ENCODE results near the gene WIPI1. TPM values are rescaled to one million over a fixed set of nuclear protein-coding genes. Genes with fewer than 3 reads are reported as not detected.

Gene WIPI1
- total and polyA plus RNA-seq, 2 of the 13 experiments (the other 11 are each of a cell fraction or from before 2014, with no cell fraction given): 29.4 to 141 TPM

DNA sequence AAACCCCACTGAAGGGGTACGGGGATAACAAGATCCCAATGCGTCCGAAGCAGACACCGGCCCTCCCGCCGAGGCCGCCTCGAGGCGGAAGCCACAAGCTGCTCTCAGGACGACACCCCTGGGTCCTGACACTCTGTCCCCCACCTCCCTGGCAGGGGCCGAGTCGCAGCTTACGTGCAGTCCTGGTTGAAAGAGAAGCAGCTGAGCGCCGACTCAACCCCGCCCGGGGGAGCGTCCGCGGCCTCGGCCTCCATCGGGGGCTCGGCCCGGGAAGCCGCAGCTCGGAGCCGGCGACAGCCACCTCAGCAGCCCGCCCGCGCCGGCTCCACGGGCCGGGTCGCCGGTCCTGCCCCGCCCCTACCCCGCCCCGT is at the start of gene WIPI1 (continued):
- TF ChIP-seq, protein P1, sequence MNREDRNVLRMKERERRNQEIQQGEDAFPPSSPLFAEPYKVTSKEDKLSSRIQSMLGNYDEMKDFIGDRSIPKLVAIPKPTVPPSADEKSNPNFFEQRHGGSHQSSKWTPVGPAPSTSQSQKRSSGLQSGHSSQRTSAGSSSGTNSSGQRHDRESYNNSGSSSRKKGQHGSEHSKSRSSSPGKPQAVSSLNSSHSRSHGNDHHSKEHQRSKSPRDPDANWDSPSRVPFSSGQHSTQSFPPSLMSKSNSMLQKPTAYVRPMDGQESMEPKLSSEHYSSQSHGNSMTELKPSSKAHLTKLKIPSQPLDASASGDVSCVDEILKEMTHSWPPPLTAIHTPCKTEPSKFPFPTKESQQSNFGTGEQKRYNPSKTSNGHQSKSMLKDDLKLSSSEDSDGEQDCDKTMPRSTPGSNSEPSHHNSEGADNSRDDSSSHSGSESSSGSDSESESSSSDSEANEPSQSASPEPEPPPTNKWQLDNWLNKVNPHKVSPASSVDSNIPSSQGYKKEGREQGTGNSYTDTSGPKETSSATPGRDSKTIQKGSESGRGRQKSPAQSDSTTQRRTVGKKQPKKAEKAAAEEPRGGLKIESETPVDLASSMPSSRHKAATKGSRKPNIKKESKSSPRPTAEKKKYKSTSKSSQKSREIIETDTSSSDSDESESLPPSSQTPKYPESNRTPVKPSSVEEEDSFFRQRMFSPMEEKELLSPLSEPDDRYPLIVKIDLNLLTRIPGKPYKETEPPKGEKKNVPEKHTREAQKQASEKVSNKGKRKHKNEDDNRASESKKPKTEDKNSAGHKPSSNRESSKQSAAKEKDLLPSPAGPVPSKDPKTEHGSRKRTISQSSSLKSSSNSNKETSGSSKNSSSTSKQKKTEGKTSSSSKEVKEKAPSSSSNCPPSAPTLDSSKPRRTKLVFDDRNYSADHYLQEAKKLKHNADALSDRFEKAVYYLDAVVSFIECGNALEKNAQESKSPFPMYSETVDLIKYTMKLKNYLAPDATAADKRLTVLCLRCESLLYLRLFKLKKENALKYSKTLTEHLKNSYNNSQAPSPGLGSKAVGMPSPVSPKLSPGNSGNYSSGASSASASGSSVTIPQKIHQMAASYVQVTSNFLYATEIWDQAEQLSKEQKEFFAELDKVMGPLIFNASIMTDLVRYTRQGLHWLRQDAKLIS (CRISPR knock-in tag; IDR thresholded peaks at IDR 0.05): no peak
- TF ChIP-seq ZNF737 (CRISPR knock-in tag; IDR thresholded peaks at IDR 0.05; ENCODE audit: borderline replicate concordance) (no peak), ZFP36L1 (CRISPR knock-in tag; IDR thresholded peaks at IDR 0.05) (no peak), TMF1 (CRISPR knock-in tag; IDR thresholded peaks at IDR 0.05; ENCODE audit: low read depth) (0 out of 2 replicates have a peak, but pooled peaks have one; percentile 73), WIZ (CRISPR knock-in tag; IDR thresholded peaks at IDR 0.05) (no peak), ZNF510 (CRISPR knock-in tag; IDR thresholded peaks at IDR 0.05; ENCODE audit: low read depth) (no peak), GLI4 (CRISPR knock-in tag; IDR thresholded peaks at IDR 0.05; ENCODE audit: borderline replicate concordance) (no peak), TEAD3 (CRISPR knock-in tag; optimal IDR thresholded peaks at IDR 0.05; ENCODE audit: borderline replicate concordance) (no peak), NFIC (IDR thresholded peaks at IDR 0.05; ENCODE audit: low read length) (no peak), TOE1 (CRISPR knock-in tag; IDR thresholded peaks at IDR 0.05) (no peak), SMARCE1 (IDR thresholded peaks at IDR 0.05; ENCODE audit: borderline replicate concordance) (no peak), ATF1 (CRISPR knock-in tag; IDR thresholded peaks at IDR 0.05) (no peak), ZNF674 (CRISPR knock-in tag; IDR thresholded peaks at IDR 0.05; ENCODE audit: low read depth) (0 out of 2 replicates have a peak, but pooled peaks have one; percentile 38), TRIM24 (CRISPR knock-in tag; IDR thresholded peaks at IDR 0.05) (no peak), GTF2F1 (IDR thresholded peaks at IDR 0.05; ENCODE audit: low read length) (no peak)
- TF ChIP-seq, protein P2, sequence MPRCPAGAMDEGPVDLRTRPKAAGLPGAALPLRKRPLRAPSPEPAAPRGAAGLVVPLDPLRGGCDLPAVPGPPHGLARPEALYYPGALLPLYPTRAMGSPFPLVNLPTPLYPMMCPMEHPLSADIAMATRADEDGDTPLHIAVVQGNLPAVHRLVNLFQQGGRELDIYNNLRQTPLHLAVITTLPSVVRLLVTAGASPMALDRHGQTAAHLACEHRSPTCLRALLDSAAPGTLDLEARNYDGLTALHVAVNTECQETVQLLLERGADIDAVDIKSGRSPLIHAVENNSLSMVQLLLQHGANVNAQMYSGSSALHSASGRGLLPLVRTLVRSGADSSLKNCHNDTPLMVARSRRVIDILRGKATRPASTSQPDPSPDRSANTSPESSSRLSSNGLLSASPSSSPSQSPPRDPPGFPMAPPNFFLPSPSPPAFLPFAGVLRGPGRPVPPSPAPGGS (CRISPR knock-in tag; IDR thresholded peaks at IDR 0.05): no peak
- TF ChIP-seq, protein P3, sequence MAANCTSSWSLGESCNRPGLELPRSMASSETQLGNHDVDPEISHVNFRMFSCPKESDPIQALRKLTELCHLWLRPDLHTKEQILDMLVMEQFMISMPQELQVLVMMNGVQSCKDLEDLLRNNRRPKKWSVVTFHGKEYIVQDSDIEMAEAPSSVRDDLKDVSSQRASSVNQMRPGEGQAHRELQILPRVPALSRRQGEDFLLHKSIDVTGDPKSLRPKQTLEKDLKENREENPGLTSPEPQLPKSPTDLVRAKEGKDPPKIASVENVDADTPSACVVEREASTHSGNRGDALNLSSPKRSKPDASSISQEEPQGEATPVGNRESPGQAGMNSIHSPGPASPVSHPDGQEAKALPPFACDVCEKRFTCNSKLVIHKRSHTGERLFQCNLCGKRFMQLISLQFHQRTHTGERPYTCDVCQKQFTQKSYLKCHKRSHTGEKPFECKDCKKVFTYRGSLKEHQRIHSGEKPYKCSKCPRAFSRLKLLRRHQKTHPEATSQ (CRISPR knock-in tag; IDR thresholded peaks at IDR 0.05; ENCODE audit: borderline replicate concordance): no peak
- TF ChIP-seq, protein P4, sequence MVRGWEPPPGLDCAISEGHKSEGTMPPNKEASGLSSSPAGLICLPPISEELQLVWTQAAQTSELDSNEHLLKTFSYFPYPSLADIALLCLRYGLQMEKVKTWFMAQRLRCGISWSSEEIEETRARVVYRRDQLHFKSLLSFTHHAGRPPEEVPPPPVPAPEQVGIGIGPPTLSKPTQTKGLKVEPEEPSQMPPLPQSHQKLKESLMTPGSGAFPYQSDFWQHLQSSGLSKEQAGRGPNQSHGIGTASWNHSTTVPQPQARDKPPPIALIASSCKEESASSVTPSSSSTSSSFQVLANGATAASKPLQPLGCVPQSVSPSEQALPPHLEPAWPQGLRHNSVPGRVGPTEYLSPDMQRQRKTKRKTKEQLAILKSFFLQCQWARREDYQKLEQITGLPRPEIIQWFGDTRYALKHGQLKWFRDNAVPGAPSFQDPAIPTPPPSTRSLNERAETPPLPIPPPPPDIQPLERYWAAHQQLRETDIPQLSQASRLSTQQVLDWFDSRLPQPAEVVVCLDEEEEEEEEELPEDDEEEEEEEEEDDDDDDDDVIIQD (CRISPR knock-in tag; IDR thresholded peaks at IDR 0.05; ENCODE audit: low read depth): no peak
- TF ChIP-seq, protein P5, sequence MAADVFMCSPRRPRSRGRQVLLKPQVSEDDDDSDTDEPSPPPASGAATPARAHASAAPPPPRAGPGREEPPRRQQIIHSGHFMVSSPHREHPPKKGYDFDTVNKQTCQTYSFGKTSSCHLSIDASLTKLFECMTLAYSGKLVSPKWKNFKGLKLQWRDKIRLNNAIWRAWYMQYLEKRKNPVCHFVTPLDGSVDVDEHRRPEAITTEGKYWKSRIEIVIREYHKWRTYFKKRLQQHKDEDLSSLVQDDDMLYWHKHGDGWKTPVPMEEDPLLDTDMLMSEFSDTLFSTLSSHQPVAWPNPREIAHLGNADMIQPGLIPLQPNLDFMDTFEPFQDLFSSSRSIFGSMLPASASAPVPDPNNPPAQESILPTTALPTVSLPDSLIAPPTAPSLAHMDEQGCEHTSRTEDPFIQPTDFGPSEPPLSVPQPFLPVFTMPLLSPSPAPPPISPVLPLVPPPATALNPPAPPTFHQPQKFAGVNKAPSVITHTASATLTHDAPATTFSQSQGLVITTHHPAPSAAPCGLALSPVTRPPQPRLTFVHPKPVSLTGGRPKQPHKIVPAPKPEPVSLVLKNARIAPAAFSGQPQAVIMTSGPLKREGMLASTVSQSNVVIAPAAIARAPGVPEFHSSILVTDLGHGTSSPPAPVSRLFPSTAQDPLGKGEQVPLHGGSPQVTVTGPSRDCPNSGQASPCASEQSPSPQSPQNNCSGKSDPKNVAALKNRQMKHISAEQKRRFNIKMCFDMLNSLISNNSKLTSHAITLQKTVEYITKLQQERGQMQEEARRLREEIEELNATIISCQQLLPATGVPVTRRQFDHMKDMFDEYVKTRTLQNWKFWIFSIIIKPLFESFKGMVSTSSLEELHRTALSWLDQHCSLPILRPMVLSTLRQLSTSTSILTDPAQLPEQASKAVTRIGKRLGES (CRISPR knock-in tag; IDR thresholded peaks at IDR 0.05; ENCODE audit: borderline replicate concordance): no peak

All from HepG2 (cell line).